ENCODE data around the gene FTH1.

GRCh38 chr11:61959678-61960077 is 7.8 kb downstream of the FTH1 start:
- TF ChIP-seq POLR2A (IDR thresholded peaks at IDR 0.05) (no peak), EP300 (IDR thresholded peaks at IDR 0.05) (no peak), CTCF (IDR thresholded peaks at IDR 0.05) (no peak)

Measured in upper lobe of left lung (tissue), 4 donors.